ENCODE measurements around the gene LRRIQ4. TPM values are rescaled to one million over a fixed set of nuclear protein-coding genes. Genes with fewer than 3 reads are reported as not detected.

The LRRIQ4 gene
- total and polyA plus RNA-seq, 8 donors, result 0.09 to 0.18 (median 0.15) TPM

- Histone ChIP-seq H3K4me1 (no peaks in the 10 kb centered on the region), H3K36me3 (no peaks in the 10 kb centered on the region), H3K9me3 (no peaks in the 10 kb centered on the region), H3K27me3 (no peaks in the 10 kb centered on the region), H3K27ac (no peak overlapping the region), H3K4me3 (no peak overlapping the region)
- DNase-seq (no peak), ATAC-seq (no peak)
- TF ChIP-seq CTCF (IDR thresholded peaks at IDR 0.05), result no peak
- intact Hi-C loops (cut with DNase I), result no loop called here
These were observed 22.9 kb downstream of the LRRIQ4 start for GRCh38 chr3:169835533-169835932.

- TF ChIP-seq CTCF (IDR thresholded peaks at IDR 0.05), result no peak
- intact Hi-C loops (cut with DNase I), result no loop called here
- Histone ChIP-seq H3K9me3 (no peaks in the 10 kb centered on the region), H3K27ac (peak overlapping the region in 1 of 2 donors; percentile 10), H3K4me3 (no peak overlapping the region), H3K4me1 (no peaks in the 10 kb centered on the region), H3K27me3 (no peaks in the 10 kb centered on the region), H3K36me3 (no peaks in the 10 kb centered on the region)
- ATAC-seq (no peak), DNase-seq (no peak)
These were observed 23.6 kb downstream of the LRRIQ4 start for GRCh38 chr3:169836078-169836941.

GRCh38 chr3:169836942-169837275, 24.2 kb downstream of the LRRIQ4 start:
- DNase-seq (no peak), ATAC-seq (no peak)
- TF ChIP-seq CTCF (IDR thresholded peaks at IDR 0.05), result no peak
- no peaks in the 10 kb centered on the region for H3K9me3 ChIP-seq
- H3K4me3 ChIP-seq, result no peak overlapping the region
- H3K36me3 ChIP-seq, result no peaks in the 10 kb centered on the region
- no peaks in the 10 kb centered on the region for H3K4me1 ChIP-seq
- peak overlapping the region in 1 of 2 donors; percentile 10 for H3K27ac ChIP-seq
- no peaks in the 10 kb centered on the region for H3K27me3 ChIP-seq
- intact Hi-C loops (cut with DNase I), result no loop called here

- no peaks in the 10 kb centered on the region for H3K9me3 ChIP-seq
- H3K4me3 ChIP-seq, result no peak overlapping the region
- ATAC-seq (no peak), DNase-seq (no peak)
- no peak for TF ChIP-seq CTCF (IDR thresholded peaks at IDR 0.05)
- no peaks in the 10 kb centered on the region for H3K36me3 ChIP-seq
- intact Hi-C loops (cut with DNase I), result no loop called here
- no peaks in the 10 kb centered on the region for H3K27me3 ChIP-seq
- no peak overlapping the region for H3K27ac ChIP-seq
- H3K4me1 ChIP-seq, result no peaks in the 10 kb centered on the region
These were observed 25.9 kb downstream of the LRRIQ4 start for GRCh38 chr3:169838511-169839030.

GRCh38 chr3:169841171-169841570, 28.5 kb downstream of the LRRIQ4 start:
- DNase-seq (no peak), ATAC-seq (no peak)
- intact Hi-C loops (cut with DNase I), result no loop called here
- TF ChIP-seq CTCF (IDR thresholded peaks at IDR 0.05), result no peak
- Histone ChIP-seq H3K4me1 (no peaks in the 10 kb centered on the region), H3K4me3 (no peak overlapping the region), H3K9me3 (no peaks in the 10 kb centered on the region), H3K27ac (no peak overlapping the region), H3K27me3 (no peaks in the 10 kb centered on the region), H3K36me3 (no peaks in the 10 kb centered on the region)

Measured in left lung (tissue), 10 donors.